Tibial artery (tissue), 4 donors: ENCODE measurements around the gene TBC1D19.
"Not testable (repeated sequence)": the region's sequence is repeated elsewhere in the genome, so short reads cannot be mapped to it uniquely, and the experiment has no call there.

Experiments
- DNase-seq, 2 donors: peaks; one replicate each; pipeline ENCODE4 v3.0.0-alpha.2; 2019
- H3K27ac ChIP-seq, 2 donors: fragments of 200-600 bp; sonication (generic) in 1 of 2; 1 replicate in 1 of 2; 2 replicates in 1 of 2; pipeline ENCODE4 v1.5.1; 2018 to 2019; ENCODE audit warnings: mild to moderate bottlenecking in 1 of 2
- H3K27me3 ChIP-seq, 2 donors: fragments of 200-600 bp; sonication (generic) in 1 of 2; one replicate each; pipeline versions ENCODE4 v1.5.1 to v1.6.0; 2016 to 2019
- H3K36me3 ChIP-seq, 3 donors: fragments of 200-600 bp; sonication (generic) in 2 of 3; one replicate each; pipeline ENCODE4 v1.5.1; 2016 to 2019; ENCODE audit warnings: mild to moderate bottlenecking in 2 of 3
- H3K4me1 ChIP-seq, 4 donors: fragments of 200-600 bp; sonication (generic) in 2 of 4; 1 replicate in 3 of 4; 2 replicates in 1 of 4; pipeline ENCODE4 v1.5.1; 2016 to 2019
- H3K4me3 ChIP-seq, 2 donors: fragments of 200-600 bp; sonication (generic) in 1 of 2; 1 replicate in 1 of 2; 2 replicates in 1 of 2; pipeline ENCODE4 v1.5.1; 2018 to 2019; ENCODE audit warnings: mild to moderate bottlenecking in 2 of 2
- H3K9me3 ChIP-seq, 3 donors: fragments of 200-600 bp; sonication (generic) in 1 of 3; one replicate each; pipeline ENCODE4 v1.5.1; 2016 to 2019
- intact Hi-C: fragments of 100-400 bp; cut with DNase I; formaldehyde crosslinking; loops from one replicate; pipeline ENCODE4 v1.15.0; 2023; ENCODE audit warnings: low total_unique reads
- TF ChIP-seq, protein P1 (sequence below), 2 experiments: fragments of 200-600 bp in 1 of 2; fragments of 450-650 bp in 1 of 2; IDR thresholded peaks; one replicate each; pipeline ENCODE4 v1.5.1; 2017 to 2019; ENCODE audit warnings: antibody characterized with exemption in 2 of 2, mild to moderate bottlenecking in 1 of 2, moderate library complexity in 1 of 2

The TBC1D19 gene

DNA sequence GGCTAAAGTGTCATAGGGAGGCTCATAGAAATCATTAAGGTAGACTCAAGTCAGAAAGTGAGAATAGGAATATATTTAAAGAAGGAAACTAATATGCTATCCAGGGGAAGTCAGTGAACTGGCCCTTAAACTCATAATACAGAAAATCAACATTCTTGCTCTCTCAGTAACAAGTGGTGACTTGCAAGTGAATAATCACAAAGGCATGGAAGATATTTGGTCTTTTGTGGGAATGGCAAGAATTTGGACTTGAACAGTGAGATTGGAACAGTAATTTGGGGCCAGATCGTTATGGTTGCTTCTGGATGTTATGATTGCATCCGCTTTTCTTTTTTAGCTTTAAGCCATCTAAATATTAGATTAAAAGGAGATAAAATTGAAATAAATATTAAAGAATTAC, 103.8 kb downstream of the TBC1D19 start:
- TF ChIP-seq, protein P1, sequence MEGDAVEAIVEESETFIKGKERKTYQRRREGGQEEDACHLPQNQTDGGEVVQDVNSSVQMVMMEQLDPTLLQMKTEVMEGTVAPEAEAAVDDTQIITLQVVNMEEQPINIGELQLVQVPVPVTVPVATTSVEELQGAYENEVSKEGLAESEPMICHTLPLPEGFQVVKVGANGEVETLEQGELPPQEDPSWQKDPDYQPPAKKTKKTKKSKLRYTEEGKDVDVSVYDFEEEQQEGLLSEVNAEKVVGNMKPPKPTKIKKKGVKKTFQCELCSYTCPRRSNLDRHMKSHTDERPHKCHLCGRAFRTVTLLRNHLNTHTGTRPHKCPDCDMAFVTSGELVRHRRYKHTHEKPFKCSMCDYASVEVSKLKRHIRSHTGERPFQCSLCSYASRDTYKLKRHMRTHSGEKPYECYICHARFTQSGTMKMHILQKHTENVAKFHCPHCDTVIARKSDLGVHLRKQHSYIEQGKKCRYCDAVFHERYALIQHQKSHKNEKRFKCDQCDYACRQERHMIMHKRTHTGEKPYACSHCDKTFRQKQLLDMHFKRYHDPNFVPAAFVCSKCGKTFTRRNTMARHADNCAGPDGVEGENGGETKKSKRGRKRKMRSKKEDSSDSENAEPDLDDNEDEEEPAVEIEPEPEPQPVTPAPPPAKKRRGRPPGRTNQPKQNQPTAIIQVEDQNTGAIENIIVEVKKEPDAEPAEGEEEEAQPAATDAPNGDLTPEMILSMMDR (IDR thresholded peaks at IDR 0.05): no peak

DNA sequence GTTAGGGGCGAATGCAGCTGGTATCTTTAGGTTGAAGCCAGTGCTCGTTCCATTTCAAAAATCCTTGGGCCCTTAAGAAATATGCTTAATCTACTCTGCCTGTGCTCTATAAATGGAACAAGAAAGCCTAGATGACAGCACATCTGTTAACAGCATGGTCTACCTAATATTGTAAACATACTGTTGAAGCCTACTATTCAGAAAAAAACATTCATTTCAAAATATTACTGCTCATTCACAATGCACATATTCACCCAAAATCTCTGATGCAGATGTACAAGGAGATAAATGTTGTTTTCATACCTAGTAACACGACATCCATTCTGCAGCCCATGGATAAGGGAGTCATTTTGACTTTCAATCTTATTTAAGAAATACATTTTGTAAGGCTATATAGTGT, 106.6 kb downstream of the TBC1D19 start:
- Histone ChIP-seq H3K27ac (no peak overlapping the region), H3K27me3 (no peaks in the 10 kb centered on the region), H3K36me3 (peaks cover 0 to 14% (median 4%) of the 10 kb centered on the region in 3 donors), H3K9me3 (no peaks in the 10 kb centered on the region), H3K4me3 (no peak overlapping the region), H3K4me1 (no peaks in the 10 kb centered on the region)
- DNase-seq: no peak
- intact Hi-C loops: no loop called here
- TF ChIP-seq, protein P1 (IDR thresholded peaks at IDR 0.05): no peak

More for the DNA sequence above, 103.8 kb downstream of the TBC1D19 start:
- peaks cover 9 to 14% (median 12%) of the 10 kb centered on the region in 3 donors for H3K36me3 ChIP-seq
- H3K4me3 ChIP-seq: no peak overlapping the region
- intact Hi-C loops: no loop called here
- H3K4me1 ChIP-seq: no peaks in the 10 kb centered on the region
- H3K9me3 ChIP-seq: no peaks in the 10 kb centered on the region
- DNase-seq: no peak
- H3K27me3 ChIP-seq: no peaks in the 10 kb centered on the region
- H3K27ac ChIP-seq: no peak overlapping the region

DNA sequence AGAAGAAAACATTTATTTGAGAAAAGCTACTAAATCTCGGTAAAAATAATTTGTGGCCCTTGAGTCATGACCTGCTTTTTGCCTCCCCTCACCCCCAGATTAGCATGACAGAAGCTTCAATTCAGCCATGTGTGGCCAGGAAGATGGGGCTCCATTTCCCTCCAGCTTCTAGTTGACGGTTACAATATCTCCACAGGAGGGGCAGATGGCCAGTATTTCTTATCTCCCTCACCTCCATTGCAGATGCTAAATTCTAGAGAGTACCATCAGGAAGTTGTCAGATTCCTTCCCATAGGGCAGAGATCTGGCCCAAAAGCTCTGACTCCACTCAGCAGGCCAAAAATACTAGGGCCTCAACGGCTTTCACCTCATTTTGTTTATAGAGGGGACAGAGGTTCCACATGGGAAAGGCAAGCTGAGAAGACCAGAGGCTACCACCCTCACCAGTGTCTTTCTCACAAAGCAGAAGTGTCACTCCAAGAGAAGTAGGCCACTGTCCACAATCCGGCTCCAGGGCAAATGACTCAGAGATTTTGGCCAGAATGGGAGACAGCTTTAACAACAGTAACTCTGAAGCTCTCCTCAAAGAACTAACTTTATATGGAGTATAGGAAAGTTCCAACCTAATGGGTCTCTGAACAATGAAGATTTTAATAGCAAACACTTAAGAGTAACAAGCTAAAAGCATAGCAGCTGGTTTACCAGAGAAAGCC, 108.3 kb downstream of the TBC1D19 start:
- no peak overlapping the region for H3K27ac ChIP-seq
- H3K36me3 ChIP-seq: peaks cover 0 to 14% (median 4%) of the 10 kb centered on the region in 3 donors
- H3K4me3 ChIP-seq: no peak overlapping the region
- intact Hi-C loops: no loop called here
- TF ChIP-seq, protein P1 (IDR thresholded peaks at IDR 0.05): no peak
- no peaks in the 10 kb centered on the region for H3K9me3 ChIP-seq
- no peaks in the 10 kb centered on the region for H3K4me1 ChIP-seq
- H3K27me3 ChIP-seq: no peaks in the 10 kb centered on the region
- no peak for DNase-seq

DNA sequence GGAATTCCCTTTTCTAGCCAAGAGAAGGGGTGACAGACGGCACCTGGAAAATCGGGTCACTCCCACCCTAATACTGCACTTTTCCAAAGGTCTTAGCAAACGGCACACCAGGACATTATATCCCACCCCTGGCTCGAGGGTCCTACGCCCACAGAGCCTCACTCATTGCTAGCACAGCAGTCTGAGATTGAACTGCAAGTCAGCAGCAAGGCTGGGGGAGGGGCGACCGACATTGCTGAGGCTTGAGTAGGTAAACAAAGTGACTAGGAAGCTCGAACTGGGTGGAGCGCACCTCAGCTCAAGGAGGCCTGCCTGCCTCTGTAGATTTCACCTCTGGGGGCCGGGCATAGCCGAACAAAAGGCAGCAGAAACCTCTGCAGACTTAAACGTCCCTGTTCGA, 110.2 kb downstream of the TBC1D19 start:
- H3K4me3 ChIP-seq, H3K9me3 ChIP-seq, H3K27me3 ChIP-seq, H3K27ac ChIP-seq, intact Hi-C loops, H3K4me1 ChIP-seq: not testable (repeated sequence)
- H3K36me3 ChIP-seq: peaks cover 0 to 14% (median 4%) of the 10 kb centered on the region in 3 donors
- peak in 1 of 2 donors; percentile 60 for DNase-seq

DNA sequence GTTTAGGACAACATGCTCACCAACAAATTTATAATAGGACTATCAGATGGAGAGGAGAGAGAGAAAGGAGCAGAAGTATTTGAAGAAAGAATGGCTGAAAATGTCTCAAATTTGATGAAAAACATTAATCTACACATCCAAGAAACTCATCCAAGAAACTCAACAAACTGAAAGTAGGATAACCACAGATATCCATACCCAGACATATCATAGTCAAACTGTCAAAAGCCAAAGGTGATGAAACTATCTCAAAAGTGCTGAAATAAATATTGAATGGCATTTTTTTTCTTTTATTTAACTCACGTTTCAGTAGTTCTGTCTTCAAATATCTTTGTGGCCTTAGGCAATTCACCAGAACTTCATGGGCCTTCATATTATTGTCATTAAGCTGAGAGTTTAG, 116.2 kb downstream of the TBC1D19 start:
- no peak overlapping the region for H3K4me3 ChIP-seq
- no peaks in the 10 kb centered on the region for H3K36me3 ChIP-seq
- intact Hi-C loops: no loop called here
- H3K27me3 ChIP-seq: no peaks in the 10 kb centered on the region
- no peaks in the 10 kb centered on the region for H3K4me1 ChIP-seq
- no peak overlapping the region for H3K27ac ChIP-seq
- TF ChIP-seq, protein P1 (IDR thresholded peaks at IDR 0.05): no peak
- no peak for DNase-seq
- no peaks in the 10 kb centered on the region for H3K9me3 ChIP-seq

DNA sequence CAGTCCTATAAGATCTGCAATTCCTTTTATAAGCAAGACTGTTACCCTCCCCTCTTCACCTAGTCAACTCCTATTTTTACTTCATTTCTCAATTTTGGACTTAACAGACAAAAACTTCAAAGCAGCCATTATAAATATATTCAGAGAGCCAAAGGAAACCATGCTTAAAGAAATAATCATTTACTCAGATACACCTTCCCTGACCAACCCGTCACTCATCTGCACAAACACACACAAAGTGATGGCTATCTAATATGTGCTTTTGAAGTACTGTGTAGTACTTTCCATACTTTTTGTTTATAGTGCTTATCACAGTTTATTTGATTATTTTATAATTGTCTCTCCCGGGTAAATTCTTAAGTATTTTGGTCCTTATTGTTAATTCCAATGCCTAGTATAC, 117.2 kb downstream of the TBC1D19 start:
- H3K4me1 ChIP-seq: no peaks in the 10 kb centered on the region
- no peak for DNase-seq
- no peaks in the 10 kb centered on the region for H3K27me3 ChIP-seq
- intact Hi-C loops: no loop called here
- H3K9me3 ChIP-seq: no peaks in the 10 kb centered on the region
- no peaks in the 10 kb centered on the region for H3K36me3 ChIP-seq
- no peak overlapping the region for H3K27ac ChIP-seq
- H3K4me3 ChIP-seq: no peak overlapping the region
- TF ChIP-seq, protein P1 (IDR thresholded peaks at IDR 0.05): no peak
